ENCODE data around the gene CCL28. TPM values are rescaled to one million over a fixed set of nuclear protein-coding genes. Genes with fewer than 3 reads are reported as not detected.

CCL28 gene
- total and polyA plus RNA-seq, 9 of the 15 experiments (the other 6 are each of a cell fraction or from before 2014, with no cell fraction given): not detected

- TF ChIP-seq ZNF407 (IDR thresholded peaks at IDR 0.05; ENCODE audit: low read depth): no peak
- TF ChIP-seq TCF7 (IDR thresholded peaks at IDR 0.05; ENCODE audit: borderline replicate concordance): no peak
- TF ChIP-seq PHF20 (IDR thresholded peaks at IDR 0.05; ENCODE audit: partially characterized antibody): no peak
- no peak for TF ChIP-seq SREBF1 (IDR thresholded peaks at IDR 0.05; ENCODE audit: borderline replicate concordance, low read depth, low read length)
- TF ChIP-seq ZEB2 (IDR thresholded peaks at IDR 0.05): no peak
- TF ChIP-seq HDAC3 (IDR thresholded peaks at IDR 0.05; ENCODE audit: borderline replicate concordance, partially characterized antibody): no peak
- no peak for TF ChIP-seq FOXM1 (IDR thresholded peaks at IDR 0.05; ENCODE audit: low read depth)
- TF ChIP-seq FOXM1 (CRISPR knock-in tag; IDR thresholded peaks at IDR 0.05; ENCODE audit: low read depth): no peak
- no peak; the same call in 1 of the 2 replicates for TF ChIP-seq ZNF24 (IDR thresholded peaks at IDR 0.05)
- TF ChIP-seq ZNF717 (CRISPR knock-in tag; IDR thresholded peaks at IDR 0.05): no peak
- TF ChIP-seq ETV1 (tag; conservative IDR thresholded peaks at IDR 0.05; ENCODE audit: low read depth): peak; percentile 74
- TF ChIP-seq FOXK1 (CRISPR knock-in tag; IDR thresholded peaks at IDR 0.05; ENCODE audit: borderline replicate concordance): no peak
- TF ChIP-seq NR2C2 (CRISPR knock-in tag; IDR thresholded peaks at IDR 0.05): no peak
- no peak for TF ChIP-seq NR2C2 (tag; IDR thresholded peaks at IDR 0.05)
- no peak for TF ChIP-seq ZNF830 (CRISPR knock-in tag; IDR thresholded peaks at IDR 0.05)
- TF ChIP-seq ZNF212 (CRISPR knock-in tag; IDR thresholded peaks at IDR 0.05): no peak
- no peak for TF ChIP-seq RBM22 (IDR thresholded peaks at IDR 0.05; ENCODE audit: low read depth, low read length, poor library complexity, severe bottlenecking)
- no peak for TF ChIP-seq ZNF184 (CRISPR knock-in tag; IDR thresholded peaks at IDR 0.05)
- TF ChIP-seq ETS1 (conservative IDR thresholded peaks at IDR 0.05; ENCODE audit: control insufficient read depth, low read depth, low read length): no peak
- no peak for TF ChIP-seq DMBX1 (CRISPR knock-in tag; IDR thresholded peaks at IDR 0.05; ENCODE audit: borderline replicate concordance)
Observed at GRCh38 chr5:43389679-43390329, 22.4 kb downstream of the CCL28 start (continued).
